Neuron (in vitro differentiated cells): ENCODE data around the gene CFTR.
A peak's percentile ranks its signal among the peaks of the same experiment; 100 is the strongest.

Source experiments
- H2AFZ ChIP-seq: one replicate; pipeline ENCODE4 v1.6.1; 2013; ENCODE audit warnings: low read depth, mild to moderate bottlenecking, inconsistent platforms, low read length, moderate library complexity
- H3K27me3 ChIP-seq: one replicate; pipeline ENCODE4 v1.6.1; 2013; ENCODE audit warnings: low read length; ENCODE audit not compliant: insufficient read depth
- H3K36me3 ChIP-seq: one replicate; pipeline ENCODE4 v1.6.1; 2013; ENCODE audit warnings: low read length; ENCODE audit not compliant: insufficient read depth
- H3K4me1 ChIP-seq: one replicate; pipeline ENCODE4 v1.6.1; 2013; ENCODE audit warnings: low read length; ENCODE audit not compliant: insufficient read depth
- H3K4me3 ChIP-seq: 2 replicates; pipeline ENCODE4 v1.5.1; 2013; ENCODE audit warnings: mild to moderate bottlenecking, low read length, moderate library complexity
- H3K9me3 ChIP-seq: one replicate; pipeline ENCODE4 v1.6.1; 2013; ENCODE audit warnings: low read length

The CFTR gene

GRCh38 chr7:117606132-117606531, 126.3 kb downstream of the CFTR start:
- no peaks in the 10 kb centered on the region for H3K9me3 ChIP-seq
- H2AFZ ChIP-seq, result no peak overlapping the region
- H3K4me1 ChIP-seq, result no peaks in the 10 kb centered on the region
- no peaks in the 10 kb centered on the region for H3K36me3 ChIP-seq
- no peaks in the 10 kb centered on the region for H3K27me3 ChIP-seq
- no peak overlapping the region for H3K4me3 ChIP-seq

GRCh38 chr7:117610396-117610795, 130.6 kb downstream of the CFTR start:
- no peaks in the 10 kb centered on the region for H3K36me3 ChIP-seq
- H3K4me1 ChIP-seq, result no peaks in the 10 kb centered on the region
- no peak overlapping the region for H2AFZ ChIP-seq
- H3K4me3 ChIP-seq, result no peak overlapping the region
- H3K9me3 ChIP-seq, result no peaks in the 10 kb centered on the region
- no peaks in the 10 kb centered on the region for H3K27me3 ChIP-seq

DNA sequence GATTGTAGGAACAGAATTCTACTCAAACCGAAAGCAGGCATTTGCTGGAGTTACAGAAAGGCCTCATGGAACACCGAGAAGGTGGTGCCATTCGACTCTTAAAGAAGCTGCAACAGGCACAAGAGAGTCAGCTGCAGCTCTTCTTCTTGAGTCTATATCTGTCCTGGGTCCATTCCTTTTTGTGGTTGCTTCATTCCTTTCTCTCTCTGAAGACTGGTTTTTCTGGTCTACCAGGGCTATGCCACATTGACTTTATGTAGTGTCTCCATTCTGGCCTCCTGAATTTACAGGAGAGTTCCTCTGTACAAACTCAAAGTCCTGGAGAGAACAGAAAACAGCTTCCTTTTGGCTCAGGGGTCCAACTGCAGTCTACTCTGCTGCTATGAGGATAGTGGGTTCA, 132.8 kb downstream of the CFTR start:
- H3K4me3 ChIP-seq, result no peak overlapping the region
- H3K27me3 ChIP-seq, result no peaks in the 10 kb centered on the region
- no peaks in the 10 kb centered on the region for H3K36me3 ChIP-seq
- no peaks in the 10 kb centered on the region for H3K9me3 ChIP-seq
- no peak overlapping the region for H2AFZ ChIP-seq
- no peaks in the 10 kb centered on the region for H3K4me1 ChIP-seq

GRCh38 chr7:117616694-117617093, 136.9 kb downstream of the CFTR start:
- H3K4me1 ChIP-seq, result no peaks in the 10 kb centered on the region
- no peaks in the 10 kb centered on the region for H3K36me3 ChIP-seq
- H2AFZ ChIP-seq, result no peak overlapping the region
- H3K27me3 ChIP-seq, result no peaks in the 10 kb centered on the region
- H3K9me3 ChIP-seq, result no peaks in the 10 kb centered on the region
- no peak overlapping the region for H3K4me3 ChIP-seq

- H3K9me3 ChIP-seq, result no peaks in the 10 kb centered on the region
- no peaks in the 10 kb centered on the region for H3K36me3 ChIP-seq
- H2AFZ ChIP-seq, result no peak overlapping the region
- H3K4me1 ChIP-seq, result no peaks in the 10 kb centered on the region
- no peak overlapping the region for H3K4me3 ChIP-seq
- H3K27me3 ChIP-seq, result no peaks in the 10 kb centered on the region
These were observed 139.9 kb downstream of the CFTR start for GRCh38 chr7:117619681-117620080.

DNA sequence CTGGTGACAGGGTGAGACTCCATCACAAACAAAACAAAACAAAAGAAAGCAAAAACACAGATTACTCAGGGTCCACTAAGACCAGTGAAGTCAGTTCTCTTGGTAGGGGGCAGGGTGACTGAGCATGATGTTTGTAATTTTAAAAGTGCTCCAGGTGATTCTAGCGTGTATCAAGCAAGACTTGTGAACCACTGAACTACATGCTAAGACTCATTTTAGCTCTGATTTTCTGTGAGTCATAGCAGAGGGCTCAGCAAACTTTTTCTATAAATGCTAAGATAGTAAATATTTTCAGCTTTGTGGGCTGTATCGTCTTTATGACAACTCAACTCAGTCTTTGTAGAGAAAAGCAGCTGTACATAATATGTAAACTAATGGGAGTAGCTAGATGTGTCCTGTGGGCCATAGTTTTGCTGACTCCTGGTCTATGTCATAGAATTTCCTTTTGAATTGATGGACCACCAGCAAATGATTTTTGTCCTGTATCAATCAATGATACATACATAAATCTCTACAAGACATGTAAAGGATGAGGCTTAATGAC, 141.3 kb downstream of the CFTR start:
- Histone ChIP-seq H2AFZ (no peak overlapping the region), H3K36me3 (no peaks in the 10 kb centered on the region), H3K4me3 (no peak overlapping the region), H3K4me1 (no peaks in the 10 kb centered on the region), H3K9me3 (no peaks in the 10 kb centered on the region), H3K27me3 (no peaks in the 10 kb centered on the region)

- H2AFZ ChIP-seq, result no peak overlapping the region
- no peaks in the 10 kb centered on the region for H3K36me3 ChIP-seq
- H3K4me3 ChIP-seq, result no peak overlapping the region
- no peaks in the 10 kb centered on the region for H3K27me3 ChIP-seq
- no peaks in the 10 kb centered on the region for H3K9me3 ChIP-seq
- no peaks in the 10 kb centered on the region for H3K4me1 ChIP-seq
These were observed 143.8 kb downstream of the CFTR start for GRCh38 chr7:117623606-117624005.

- peak overlapping the region; percentile 49 for H2AFZ ChIP-seq
These were observed 150.7 kb downstream of the CFTR start for GRCh38 chr7:117630501-117630900.

GRCh38 chr7:117630907-117631564, 151.2 kb downstream of the CFTR start:
- no peaks in the 10 kb centered on the region for H3K27me3 ChIP-seq
- no peaks in the 10 kb centered on the region for H3K4me1 ChIP-seq
- peak overlapping the region; percentile 49 for H2AFZ ChIP-seq
- no peaks in the 10 kb centered on the region for H3K36me3 ChIP-seq
- no peaks in the 10 kb centered on the region for H3K9me3 ChIP-seq
- no peak overlapping the region for H3K4me3 ChIP-seq

More at GRCh38 chr7:117630501-117630900, 150.7 kb downstream of the CFTR start:
- Histone ChIP-seq H3K36me3 (no peaks in the 10 kb centered on the region), H3K4me3 (no peak overlapping the region), H3K4me1 (no peaks in the 10 kb centered on the region), H3K27me3 (no peaks in the 10 kb centered on the region), H3K9me3 (no peaks in the 10 kb centered on the region)

- H3K9me3 ChIP-seq, result no peaks in the 10 kb centered on the region
- no peaks in the 10 kb centered on the region for H3K4me1 ChIP-seq
- H3K4me3 ChIP-seq, result no peak overlapping the region
- no peaks in the 10 kb centered on the region for H3K36me3 ChIP-seq
- no peaks in the 10 kb centered on the region for H3K27me3 ChIP-seq
- H2AFZ ChIP-seq, result no peak overlapping the region
These were observed 151.8 kb downstream of the CFTR start for GRCh38 chr7:117631652-117632051.

- Histone ChIP-seq H3K4me3 (no peak overlapping the region), H3K9me3 (no peaks in the 10 kb centered on the region), H2AFZ (no peak overlapping the region), H3K27me3 (no peaks in the 10 kb centered on the region), H3K36me3 (no peaks in the 10 kb centered on the region), H3K4me1 (no peaks in the 10 kb centered on the region)
These were observed 158.1 kb downstream of the CFTR start for GRCh38 chr7:117637937-117638336.

DNA sequence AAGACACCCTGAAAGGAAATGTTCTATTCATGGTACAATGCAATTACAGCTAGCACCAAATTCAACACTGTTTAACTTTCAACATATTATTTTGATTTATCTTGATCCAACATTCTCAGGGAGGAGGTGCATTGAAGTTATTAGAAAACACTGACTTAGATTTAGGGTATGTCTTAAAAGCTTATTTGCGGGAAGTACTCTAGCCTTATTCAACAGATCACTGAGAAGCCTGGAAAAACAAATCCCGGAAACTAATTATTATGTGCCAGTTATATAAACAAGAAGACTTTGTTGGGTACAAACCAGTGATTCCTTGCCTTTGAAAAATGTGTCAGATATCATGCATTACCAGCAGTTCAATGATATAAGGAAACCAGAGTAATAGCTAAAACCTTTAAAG, 160.1 kb downstream of the CFTR start:
- H3K9me3 ChIP-seq, result no peaks in the 10 kb centered on the region
- no peaks in the 10 kb centered on the region for H3K27me3 ChIP-seq
- H3K4me1 ChIP-seq, result no peaks in the 10 kb centered on the region
- H2AFZ ChIP-seq, result no peak overlapping the region
- no peak overlapping the region for H3K4me3 ChIP-seq
- H3K36me3 ChIP-seq, result no peaks in the 10 kb centered on the region

- no peak overlapping the region for H2AFZ ChIP-seq
- H3K4me3 ChIP-seq, result no peak overlapping the region
- H3K36me3 ChIP-seq, result no peaks in the 10 kb centered on the region
- H3K27me3 ChIP-seq, result no peaks in the 10 kb centered on the region
- H3K9me3 ChIP-seq, result no peaks in the 10 kb centered on the region
- no peaks in the 10 kb centered on the region for H3K4me1 ChIP-seq
These were observed 160.6 kb downstream of the CFTR start for GRCh38 chr7:117640465-117640864.
